ENCODE measurements around the gene SETD1B.
A peak's percentile ranks its signal among the peaks of the same experiment; 100 is the strongest.
"Not testable (repeated sequence)": the region's sequence is repeated elsewhere in the genome, so short reads cannot be mapped to it uniquely, and the experiment has no call there.

The SETD1B gene

GRCh38 chr12:121825041-121825523, 21.3 kb downstream of the SETD1B start:
- no peak for DNase-seq (ENCODE audit: low read depth)

GRCh38 chr12:121826318-121827150, 22.7 kb downstream of the SETD1B start:
- no peak for DNase-seq (ENCODE audit: low read depth)

- no peak for DNase-seq (ENCODE audit: low read depth)
These were observed 23.7 kb downstream of the SETD1B start for GRCh38 chr12:121827351-121828099.

- DNase-seq (ENCODE audit: low read depth): no peak
These were observed 24.5 kb downstream of the SETD1B start for GRCh38 chr12:121828306-121828705.

- DNase-seq (ENCODE audit: low read depth): no peak
These were observed 25.0 kb downstream of the SETD1B start for GRCh38 chr12:121828826-121829225.

- DNase-seq (ENCODE audit: low read depth): no peak
These were observed 25.6 kb downstream of the SETD1B start for GRCh38 chr12:121829250-121829918.

- no peak for DNase-seq (ENCODE audit: low read depth)
These were observed 26.3 kb downstream of the SETD1B start for GRCh38 chr12:121830134-121830533.

GRCh38 chr12:121830588-121831265, 26.9 kb downstream of the SETD1B start:
- DNase-seq (ENCODE audit: low read depth): no peak

- no peak for DNase-seq (ENCODE audit: low read depth)
These were observed 27.9 kb downstream of the SETD1B start for GRCh38 chr12:121831571-121832245.

GRCh38 chr12:121837680-121838079, 33.9 kb downstream of the SETD1B start:
- DNase-seq (ENCODE audit: low read depth): no peak

- DNase-seq (ENCODE audit: low read depth): no peak
These were observed 34.3 kb downstream of the SETD1B start for GRCh38 chr12:121838126-121838525.

- DNase-seq (ENCODE audit: low read depth): peak; percentile 100
These were observed 35.5 kb downstream of the SETD1B start for GRCh38 chr12:121839106-121839992.

- DNase-seq (ENCODE audit: low read depth): no peak
These were observed 36.4 kb downstream of the SETD1B start for GRCh38 chr12:121839993-121840761.

GRCh38 chr12:121843236-121843982, 39.6 kb downstream of the SETD1B start:
- no peak for DNase-seq (ENCODE audit: low read depth)

- no peak for DNase-seq (ENCODE audit: low read depth)
These were observed 41.9 kb downstream of the SETD1B start for GRCh38 chr12:121845701-121846100.

GRCh38 chr12:121849211-121849610, 45.4 kb downstream of the SETD1B start:
- DNase-seq (ENCODE audit: low read depth): no peak

GRCh38 chr12:121849665-121850064, 45.9 kb downstream of the SETD1B start:
- DNase-seq (ENCODE audit: low read depth): no peak

- not testable (repeated sequence) for DNase-seq (ENCODE audit: low read depth)
These were observed 48.6 kb downstream of the SETD1B start for GRCh38 chr12:121852392-121852791.
